ENCODE measurements around the gene PRPH.

The PRPH gene

GRCh38 chr12:49294086-49294803 is 702 bp upstream of the PRPH start:
- peak overlapping the region; percentile 78 for H3K27ac ChIP-seq
- TF ChIP-seq CTCF (conservative IDR thresholded peaks at IDR 0.05), result no peak

- no peak for TF ChIP-seq CTCF (conservative IDR thresholded peaks at IDR 0.05)
- H3K27ac ChIP-seq, result peak overlapping the region; percentile 78
These were observed 204 bp upstream of the PRPH start for GRCh38 chr12:49294804-49295081.

DNA sequence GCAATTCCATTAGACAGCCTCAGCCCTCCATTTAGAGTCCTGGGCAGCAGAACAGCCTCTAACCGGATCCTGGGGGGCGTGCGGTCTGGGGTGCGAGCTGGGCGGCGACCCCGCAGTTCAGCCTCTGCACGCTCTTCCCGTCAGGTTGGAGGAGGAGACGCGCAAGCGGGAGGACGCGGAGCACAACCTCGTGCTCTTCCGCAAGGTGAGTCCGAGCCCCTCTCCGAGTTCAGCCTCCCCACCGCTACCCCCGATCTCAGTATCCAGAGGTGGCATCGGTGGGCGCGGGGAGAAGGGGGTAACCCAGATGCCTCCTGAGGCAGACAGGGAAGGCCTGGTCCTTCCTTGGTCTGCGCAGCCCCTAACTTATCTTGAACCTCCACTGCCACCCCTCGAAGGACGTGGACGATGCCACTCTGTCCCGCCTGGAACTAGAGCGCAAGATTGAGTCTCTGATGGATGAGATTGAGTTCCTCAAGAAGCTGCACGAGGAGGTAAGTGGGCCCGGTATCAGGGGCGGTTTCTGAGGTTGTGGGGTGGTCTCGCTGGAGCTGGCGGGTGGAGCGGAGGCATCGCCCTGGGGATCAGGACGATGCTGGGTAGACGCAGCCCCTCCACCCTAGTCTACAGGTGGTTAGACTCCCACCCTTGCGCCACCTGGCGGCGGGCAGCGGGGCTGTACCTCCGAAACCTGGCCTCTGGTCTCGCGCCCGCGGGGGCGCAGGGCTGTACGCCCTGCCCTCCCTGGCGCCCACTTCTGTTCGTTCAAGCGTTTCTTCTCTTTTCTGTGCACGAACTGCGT is 1.3 kb downstream of the PRPH start:
- no peak; the same call in 1 of the 2 replicates for TF ChIP-seq CTCF (conservative IDR thresholded peaks at IDR 0.05)

DNA sequence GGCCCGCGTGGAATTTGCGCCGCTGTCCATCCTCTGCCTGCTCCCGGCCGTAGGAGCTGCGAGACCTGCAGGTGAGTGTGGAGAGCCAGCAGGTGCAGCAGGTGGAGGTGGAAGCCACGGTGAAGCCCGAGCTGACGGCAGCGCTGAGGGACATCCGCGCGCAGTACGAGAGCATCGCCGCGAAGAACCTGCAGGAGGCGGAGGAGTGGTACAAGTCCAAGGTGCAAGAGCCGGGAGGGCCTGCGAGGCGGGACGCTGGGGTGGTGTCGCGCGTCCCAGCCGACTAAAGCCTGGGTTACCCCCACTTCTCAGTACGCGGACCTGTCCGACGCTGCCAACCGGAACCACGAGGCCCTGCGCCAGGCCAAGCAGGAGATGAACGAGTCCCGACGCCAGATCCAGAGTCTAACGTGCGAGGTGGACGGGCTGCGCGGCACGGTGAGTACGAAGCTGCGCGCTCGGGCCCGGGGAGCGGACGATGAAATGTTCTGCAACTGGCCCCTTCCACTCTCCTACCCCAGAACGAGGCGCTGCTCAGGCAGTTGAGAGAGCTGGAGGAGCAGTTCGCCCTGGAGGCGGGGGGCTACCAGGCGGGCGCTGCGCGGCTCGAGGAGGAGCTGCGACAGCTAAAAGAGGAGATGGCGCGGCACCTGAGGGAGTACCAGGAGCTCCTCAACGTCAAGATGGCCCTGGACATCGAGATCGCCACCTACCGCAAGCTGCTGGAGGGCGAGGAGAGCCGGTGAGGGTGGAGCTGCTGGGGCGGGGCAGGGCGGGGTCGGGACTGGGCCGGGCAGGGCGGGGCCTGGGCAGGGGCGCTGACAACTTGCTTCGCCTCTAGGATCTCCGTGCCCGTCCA is 2.1 kb downstream of the PRPH start:
- H3K27ac ChIP-seq, result no peak overlapping the region; the same call in 1 of the 2 replicates
- peak; percentile 45 for TF ChIP-seq CTCF (conservative IDR thresholded peaks at IDR 0.05)

More for the DNA sequence above, 1.3 kb downstream of the PRPH start:
- H3K27ac ChIP-seq, result no peak overlapping the region

DNA sequence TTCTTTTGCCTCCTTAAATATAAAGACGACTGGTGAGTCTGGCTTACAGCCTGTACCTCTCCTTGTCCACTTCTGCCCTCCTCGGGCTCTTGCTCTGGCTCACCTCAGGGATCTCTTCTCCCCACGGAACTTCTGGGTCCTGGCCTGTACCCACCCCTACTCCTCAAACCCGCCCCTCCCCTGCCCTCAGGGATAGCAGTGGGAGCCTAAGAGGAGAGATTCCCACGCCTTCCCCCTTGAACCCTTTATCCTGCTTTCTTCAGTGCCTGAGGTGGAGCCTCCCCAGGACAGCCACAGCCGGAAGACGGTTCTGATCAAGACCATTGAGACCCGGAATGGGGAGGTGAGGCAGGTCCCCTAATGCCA is 2.7 kb downstream of the PRPH start:
- no peak for TF ChIP-seq CTCF (conservative IDR thresholded peaks at IDR 0.05)
- H3K27ac ChIP-seq, result no peak overlapping the region; the same call in 1 of the 2 replicates

DNA sequence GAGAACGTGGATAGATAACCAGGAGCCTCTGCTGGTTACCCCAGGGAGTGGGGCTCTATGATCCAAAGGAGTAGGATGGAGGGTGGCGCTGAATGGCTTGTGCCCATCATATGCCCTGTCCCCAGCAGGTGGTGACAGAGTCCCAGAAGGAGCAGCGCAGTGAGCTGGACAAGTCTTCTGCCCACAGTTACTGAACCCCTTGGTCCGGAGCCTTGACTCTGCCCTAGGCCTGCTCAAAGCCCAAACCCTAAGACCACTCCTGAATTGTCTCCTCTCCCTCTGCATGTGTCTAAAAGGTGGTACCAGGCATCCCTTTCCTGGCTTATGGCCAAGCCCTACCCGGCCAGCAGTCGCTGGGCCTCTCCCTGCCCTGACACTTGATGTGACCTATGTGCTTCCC is 3.2 kb downstream of the PRPH start:
- TF ChIP-seq CTCF (conservative IDR thresholded peaks at IDR 0.05), result peak; percentile 25; the same call in 1 of the 2 replicates
- H3K27ac ChIP-seq, result no peak overlapping the region

- TF ChIP-seq CTCF (conservative IDR thresholded peaks at IDR 0.05), result no peak
These were observed 6.8 kb downstream of the PRPH start for GRCh38 chr12:49301760-49302159.

More at GRCh38 chr12:49301760-49302159, 6.8 kb downstream of the PRPH start:
- H3K27ac ChIP-seq, result no peak overlapping the region
